ENCODE data around the gene BROX.

The BROX gene

GRCh38 chr1:222704260-222704659, 8.1 kb upstream of the BROX start:
- H2AFZ ChIP-seq (ENCODE audit: low read depth, low read length), result no peak overlapping the region
- no peaks in the 10 kb centered on the region for H3K4me1 ChIP-seq (ENCODE audit: insufficient read depth, low read length)
- no peaks in the 10 kb centered on the region for H3K27me3 ChIP-seq (ENCODE audit: insufficient read depth, low read length)
- H3K9me3 ChIP-seq (ENCODE audit: low read length), result peaks cover 8% of the 10 kb centered on the region
- peaks cover 15% of the 10 kb centered on the region for H3K36me3 ChIP-seq (ENCODE audit: insufficient read depth, low read length)
- H3K4me3 ChIP-seq (ENCODE audit: low read length), result no peak overlapping the region

- Histone ChIP-seq H3K4me1 (ENCODE audit: insufficient read depth, low read length) (peaks cover 14% of the 10 kb centered on the region), H3K36me3 (ENCODE audit: insufficient read depth, low read length) (peaks cover 9% of the 10 kb centered on the region), H2AFZ (ENCODE audit: low read depth, low read length) (no peak overlapping the region), H3K4me3 (ENCODE audit: low read length) (no peak overlapping the region), H3K9me3 (ENCODE audit: low read length) (peaks cover 8% of the 10 kb centered on the region), H3K27me3 (ENCODE audit: insufficient read depth, low read length) (no peaks in the 10 kb centered on the region)
Observed at GRCh38 chr1:222706815-222707214, 5.5 kb upstream of the BROX start.

- Histone ChIP-seq H3K9me3 (ENCODE audit: low read length) (no peaks in the 10 kb centered on the region), H3K4me3 (ENCODE audit: low read length) (peak overlapping the region; percentile 71), H3K4me1 (ENCODE audit: insufficient read depth, low read length) (peaks cover 16% of the 10 kb centered on the region), H3K27me3 (ENCODE audit: insufficient read depth, low read length) (no peaks in the 10 kb centered on the region), H2AFZ (ENCODE audit: low read depth, low read length) (no peak overlapping the region), H3K36me3 (ENCODE audit: insufficient read depth, low read length) (no peaks in the 10 kb centered on the region)
Observed at GRCh38 chr1:222709700-222710153, 2.6 kb upstream of the BROX start.

GRCh38 chr1:222711319-222712252, 778 bp upstream of the BROX start:
- Histone ChIP-seq H3K4me1 (ENCODE audit: insufficient read depth, low read length) (peaks cover 16% of the 10 kb centered on the region), H3K4me3 (ENCODE audit: low read length) (peak overlapping the region; percentile 71), H3K36me3 (ENCODE audit: insufficient read depth, low read length) (peaks cover 8% of the 10 kb centered on the region), H2AFZ (ENCODE audit: low read depth, low read length) (no peak overlapping the region), H3K9me3 (ENCODE audit: low read length) (no peaks in the 10 kb centered on the region), H3K27me3 (ENCODE audit: insufficient read depth, low read length) (no peaks in the 10 kb centered on the region)

- Histone ChIP-seq H3K4me1 (ENCODE audit: insufficient read depth, low read length) (peaks cover 16% of the 10 kb centered on the region), H2AFZ (ENCODE audit: low read depth, low read length) (peak overlapping the region; percentile 89), H3K9me3 (ENCODE audit: low read length) (no peaks in the 10 kb centered on the region), H3K36me3 (ENCODE audit: insufficient read depth, low read length) (peaks cover 19% of the 10 kb centered on the region), H3K4me3 (ENCODE audit: low read length) (peak overlapping the region; percentile 71), H3K27me3 (ENCODE audit: insufficient read depth, low read length) (no peaks in the 10 kb centered on the region)
Observed at GRCh38 chr1:222713091-222713961, 962 bp downstream of the BROX start.

- no peaks in the 10 kb centered on the region for H3K27me3 ChIP-seq (ENCODE audit: insufficient read depth, low read length)
- peaks cover 2% of the 10 kb centered on the region for H3K4me1 ChIP-seq (ENCODE audit: insufficient read depth, low read length)
- H3K36me3 ChIP-seq (ENCODE audit: insufficient read depth, low read length), result peaks cover 46% of the 10 kb centered on the region
- H3K9me3 ChIP-seq (ENCODE audit: low read length), result no peaks in the 10 kb centered on the region
- H2AFZ ChIP-seq (ENCODE audit: low read depth, low read length), result no peak overlapping the region
- no peak overlapping the region for H3K4me3 ChIP-seq (ENCODE audit: low read length)
Observed at GRCh38 chr1:222716393-222716792, 4.0 kb downstream of the BROX start.

- Histone ChIP-seq H3K4me1 (ENCODE audit: insufficient read depth, low read length) (no peaks in the 10 kb centered on the region), H3K36me3 (ENCODE audit: insufficient read depth, low read length) (peaks cover 79% of the 10 kb centered on the region), H2AFZ (ENCODE audit: low read depth, low read length) (no peak overlapping the region), H3K9me3 (ENCODE audit: low read length) (no peaks in the 10 kb centered on the region), H3K27me3 (ENCODE audit: insufficient read depth, low read length) (no peaks in the 10 kb centered on the region), H3K4me3 (ENCODE audit: low read length) (no peak overlapping the region)
Observed at GRCh38 chr1:222728746-222729145, 16.4 kb downstream of the BROX start.

GRCh38 chr1:222730866-222731265, 18.5 kb downstream of the BROX start:
- no peaks in the 10 kb centered on the region for H3K9me3 ChIP-seq (ENCODE audit: low read length)
- H3K36me3 ChIP-seq (ENCODE audit: insufficient read depth, low read length), result peaks cover 79% of the 10 kb centered on the region
- H3K27me3 ChIP-seq (ENCODE audit: insufficient read depth, low read length), result no peaks in the 10 kb centered on the region
- H3K4me3 ChIP-seq (ENCODE audit: low read length), result no peak overlapping the region
- H2AFZ ChIP-seq (ENCODE audit: low read depth, low read length), result no peak overlapping the region
- peaks cover under 1% of the 10 kb centered on the region for H3K4me1 ChIP-seq (ENCODE audit: insufficient read depth, low read length)

- H3K36me3 ChIP-seq (ENCODE audit: insufficient read depth, low read length), result peaks cover 69% of the 10 kb centered on the region
- H3K4me1 ChIP-seq (ENCODE audit: insufficient read depth, low read length), result peaks cover 6% of the 10 kb centered on the region
- no peak overlapping the region for H3K4me3 ChIP-seq (ENCODE audit: low read length)
- H2AFZ ChIP-seq (ENCODE audit: low read depth, low read length), result no peak overlapping the region
- no peaks in the 10 kb centered on the region for H3K27me3 ChIP-seq (ENCODE audit: insufficient read depth, low read length)
- H3K9me3 ChIP-seq (ENCODE audit: low read length), result no peaks in the 10 kb centered on the region
Observed at GRCh38 chr1:222732216-222733159, 20.1 kb downstream of the BROX start.

GRCh38 chr1:222734740-222735139, 22.4 kb downstream of the BROX start:
- peaks cover 48% of the 10 kb centered on the region for H3K36me3 ChIP-seq (ENCODE audit: insufficient read depth, low read length)
- no peaks in the 10 kb centered on the region for H3K9me3 ChIP-seq (ENCODE audit: low read length)
- H3K27me3 ChIP-seq (ENCODE audit: insufficient read depth, low read length), result no peaks in the 10 kb centered on the region
- peaks cover 6% of the 10 kb centered on the region for H3K4me1 ChIP-seq (ENCODE audit: insufficient read depth, low read length)
- no peak overlapping the region for H3K4me3 ChIP-seq (ENCODE audit: low read length)
- H2AFZ ChIP-seq (ENCODE audit: low read depth, low read length), result no peak overlapping the region

GRCh38 chr1:222736470-222736869, 24.1 kb downstream of the BROX start:
- peaks cover 6% of the 10 kb centered on the region for H3K4me1 ChIP-seq (ENCODE audit: insufficient read depth, low read length)
- no peak overlapping the region for H3K4me3 ChIP-seq (ENCODE audit: low read length)
- H3K27me3 ChIP-seq (ENCODE audit: insufficient read depth, low read length), result no peaks in the 10 kb centered on the region
- H3K36me3 ChIP-seq (ENCODE audit: insufficient read depth, low read length), result peaks cover 32% of the 10 kb centered on the region
- no peak overlapping the region for H2AFZ ChIP-seq (ENCODE audit: low read depth, low read length)
- H3K9me3 ChIP-seq (ENCODE audit: low read length), result no peaks in the 10 kb centered on the region

- peaks cover 27% of the 10 kb centered on the region for H3K36me3 ChIP-seq (ENCODE audit: insufficient read depth, low read length)
- H3K27me3 ChIP-seq (ENCODE audit: insufficient read depth, low read length), result no peaks in the 10 kb centered on the region
- no peaks in the 10 kb centered on the region for H3K9me3 ChIP-seq (ENCODE audit: low read length)
- no peak within 1 kb of the TSS for H2AFZ ChIP-seq (ENCODE audit: low read depth, low read length)
- H3K4me3 ChIP-seq (ENCODE audit: low read length), result no peak within 1 kb of the TSS
- peaks cover 6% of the 10 kb centered on the region for H3K4me1 ChIP-seq (ENCODE audit: insufficient read depth, low read length)
Observed at GRCh38 chr1:222736972-222737371, 24.6 kb downstream of the BROX start, which contains the start of gene FAM177B. Gene FAM177B, plus strand, starts transcription at chr1:222737202. Its CDS starts 9,344 bp downstream, at chr1:222746546.

Data from neuron (in vitro differentiated cells).